AG09319 (cell line): ENCODE results near the gene MLC1.

Experiments
- DNase-seq: peaks from one replicate; pipeline ENCODE4 v3.0.0-alpha.2; 2010; ENCODE audit warnings: low read depth; ENCODE audit errors: extremely low read depth
- CTCF ChIP-seq: IDR thresholded peaks from 2 replicates; pipeline ENCODE4 v1.5.1; 2011; ENCODE audit warnings: low read depth, mild to moderate bottlenecking, inconsistent platforms, low read length, moderate library complexity

MLC1 gene

GRCh38 chr22:50010676-50011446 lies 74.4 kb downstream of the MLC1 start:
- DNase-seq: no peak
- no peak for TF ChIP-seq CTCF

DNA sequence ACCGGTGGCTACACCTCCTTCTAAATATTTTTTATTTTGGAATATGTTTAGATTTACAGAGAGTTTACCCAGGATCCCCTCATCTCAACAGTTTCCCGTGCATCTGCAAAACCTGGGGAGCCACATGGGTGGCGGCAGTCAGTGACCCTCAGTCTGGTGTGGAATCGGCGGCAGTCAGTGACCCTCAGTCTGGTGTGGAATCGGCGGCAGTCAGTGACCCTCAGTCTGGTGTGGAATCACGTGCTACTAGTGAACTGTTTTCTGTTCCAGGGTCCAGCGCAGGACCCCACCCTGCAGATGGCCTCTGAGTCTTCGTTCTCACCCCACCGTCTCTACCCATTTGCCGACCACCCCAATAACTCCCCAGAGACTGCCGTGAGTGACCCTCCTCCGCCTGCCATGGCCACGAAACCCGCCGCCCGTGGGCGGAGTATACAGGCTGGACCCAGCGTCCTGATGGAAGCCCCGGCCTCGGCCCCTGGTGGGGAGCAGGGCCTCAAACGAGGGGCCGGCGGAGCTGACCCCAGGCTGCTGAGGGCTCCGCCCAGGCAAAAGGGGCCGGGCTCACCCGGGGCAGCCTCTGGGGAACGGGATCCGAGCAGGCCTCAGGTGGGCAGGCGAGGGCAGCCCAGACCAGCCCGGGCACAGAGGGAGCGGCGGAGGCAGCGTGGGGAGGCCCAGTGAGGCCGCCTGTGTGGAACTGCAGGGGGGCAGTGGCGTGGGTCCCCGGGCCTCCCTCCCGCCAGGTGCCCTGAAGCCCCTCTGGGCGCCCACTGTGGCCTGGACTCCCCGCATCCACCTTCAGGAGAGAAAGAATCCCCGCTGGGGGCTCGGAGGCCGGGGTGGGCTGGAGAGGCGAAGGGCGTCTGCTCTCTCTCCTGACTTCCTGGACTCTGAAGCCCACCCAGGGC lies 75.2 kb downstream of the MLC1 start:
- no peak for DNase-seq
- TF ChIP-seq CTCF: no peak
